NCI-H748 treated with DMSO at 0.1 percent for 48 hours (cell line): ENCODE measurements around the gene GSAP.
"Not testable (repeated sequence)": the region's sequence is repeated elsewhere in the genome, so short reads cannot be mapped to it uniquely, and the experiment has no call there.

Experiments
- DNase-seq: peaks from one replicate; lab custom pipeline; 2025; lab: John Stamatoyannopoulos, UW

GSAP gene

DNA sequence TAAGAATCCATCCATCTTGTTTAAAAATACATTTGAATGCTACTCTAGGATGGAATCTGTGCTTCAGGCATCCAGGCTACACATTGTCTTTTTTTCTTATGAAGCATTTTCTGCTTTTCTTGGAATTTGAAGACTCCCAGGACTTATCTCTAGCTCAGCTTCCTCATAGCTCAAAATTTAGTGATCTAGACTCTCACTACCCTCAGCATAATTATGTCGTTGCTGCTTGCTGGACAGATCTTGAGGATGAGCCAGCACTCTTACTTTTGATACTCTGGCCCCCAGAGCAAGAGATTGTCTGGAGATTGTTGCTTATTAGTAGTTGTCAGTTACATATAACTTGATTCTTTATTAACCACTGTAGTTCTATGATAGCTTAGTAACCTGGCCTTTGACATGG, 133.3 kb downstream of the GSAP start:
- no peak for DNase-seq

DNA sequence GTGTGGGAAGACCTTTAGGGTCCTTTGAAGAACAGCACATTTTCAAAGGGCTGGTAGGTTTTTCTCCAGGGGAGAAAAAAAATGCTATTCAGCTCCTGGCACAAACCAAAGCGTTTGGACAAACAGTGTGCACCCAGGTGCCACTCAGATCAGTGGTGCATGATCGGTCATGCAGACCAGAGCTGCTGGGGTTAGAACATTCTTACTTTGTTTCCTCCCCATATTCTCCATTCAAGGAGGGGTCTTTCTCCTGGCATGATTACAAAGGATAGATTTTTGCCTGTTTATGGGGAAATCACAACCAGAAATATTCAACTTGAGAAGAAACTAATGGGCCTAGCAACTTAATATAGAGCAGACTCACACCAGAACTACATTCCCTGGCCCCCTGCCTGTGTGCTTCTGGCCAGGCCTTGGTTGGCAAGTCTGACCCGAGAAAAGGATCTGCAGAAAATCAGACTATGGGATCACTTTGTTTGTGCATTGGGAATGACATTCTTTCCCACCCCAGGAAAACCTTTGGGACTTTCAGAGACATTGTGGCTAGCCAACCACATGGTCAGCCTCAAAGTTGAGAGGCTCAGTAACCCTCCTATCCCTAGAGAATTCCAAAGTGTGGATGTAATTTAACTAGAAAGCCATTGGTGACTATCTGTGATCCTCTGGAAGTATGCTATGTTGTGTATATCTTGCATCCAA, 134.2 kb downstream of the GSAP start:
- DNase-seq = no peak

DNA sequence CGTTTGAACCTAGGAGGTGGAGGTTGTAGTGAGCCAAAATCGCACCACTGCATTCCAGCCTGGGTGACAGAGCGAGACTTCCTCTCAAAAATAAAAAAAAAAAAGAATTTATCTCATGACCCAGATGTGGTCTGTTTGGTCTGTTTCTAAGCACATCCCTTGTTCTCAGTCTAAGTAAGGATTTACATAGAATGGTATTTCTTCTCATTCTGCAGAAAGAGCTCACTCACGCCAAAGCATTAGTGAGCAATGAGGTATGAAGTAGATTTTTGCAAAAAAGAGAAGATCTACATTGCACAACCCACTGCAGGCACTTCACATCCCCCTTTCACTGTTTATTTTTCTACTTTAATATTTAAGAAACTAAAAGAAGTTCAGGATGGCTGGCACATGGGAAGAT, 140.0 kb downstream of the GSAP start:
- DNase-seq = no peak

DNA sequence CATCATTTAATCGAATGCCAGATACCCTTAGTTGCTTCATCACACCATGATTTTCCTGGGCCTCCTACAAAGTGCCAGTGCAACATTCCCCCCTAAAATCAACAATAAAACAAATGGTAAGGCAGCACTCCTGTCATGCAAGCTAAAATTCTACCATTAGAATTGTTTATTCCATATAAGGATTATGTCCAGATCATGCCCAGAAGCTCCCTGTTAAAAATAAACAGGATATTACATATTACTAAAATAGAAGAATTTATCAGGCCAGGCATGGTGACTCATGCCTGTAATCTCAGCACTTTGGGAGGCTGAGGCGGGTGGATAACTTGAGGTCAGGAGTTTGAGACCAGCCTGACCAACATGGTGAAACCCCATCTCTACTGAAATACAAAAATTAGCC, 140.5 kb downstream of the GSAP start:
- not testable (repeated sequence) for DNase-seq

DNA sequence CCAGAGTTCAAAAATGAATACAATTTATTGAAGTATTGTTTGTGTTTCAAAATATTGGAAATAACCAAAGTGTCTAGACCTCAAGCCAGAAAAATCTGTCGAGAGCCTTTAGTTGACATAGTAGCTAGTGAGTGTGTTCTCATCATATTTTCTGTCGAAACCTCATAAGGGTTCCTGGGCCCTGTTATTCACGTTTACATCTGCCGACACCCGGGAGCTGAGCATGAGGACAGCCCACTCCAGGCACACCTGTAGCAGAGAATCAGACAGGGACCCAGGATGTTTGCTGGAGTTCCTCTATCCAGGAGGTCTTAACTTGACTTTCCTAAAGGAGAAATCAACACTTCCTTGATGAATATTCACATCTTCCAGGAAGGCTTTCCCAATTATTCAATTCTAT, 144.4 kb downstream of the GSAP start:
- DNase-seq = no peak

DNA sequence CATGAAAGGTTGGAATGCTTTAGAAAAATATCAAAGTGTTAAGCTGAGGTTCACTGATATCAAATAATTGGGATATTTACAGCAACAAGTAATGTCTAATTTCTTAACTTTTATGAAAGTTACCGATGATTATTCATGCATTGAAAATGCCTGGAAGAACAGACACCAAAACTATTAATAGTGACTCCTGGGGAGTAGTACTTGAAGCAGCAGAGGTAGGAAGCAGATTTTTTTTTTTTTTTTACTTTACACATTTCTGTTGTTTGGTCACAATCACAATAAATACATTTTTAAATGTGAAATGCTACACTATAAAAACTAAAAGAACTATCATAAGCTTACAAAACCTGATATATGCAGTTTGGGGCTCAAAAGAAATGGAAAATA, 146.1 kb downstream of the GSAP start:
- DNase-seq = no peak

DNA sequence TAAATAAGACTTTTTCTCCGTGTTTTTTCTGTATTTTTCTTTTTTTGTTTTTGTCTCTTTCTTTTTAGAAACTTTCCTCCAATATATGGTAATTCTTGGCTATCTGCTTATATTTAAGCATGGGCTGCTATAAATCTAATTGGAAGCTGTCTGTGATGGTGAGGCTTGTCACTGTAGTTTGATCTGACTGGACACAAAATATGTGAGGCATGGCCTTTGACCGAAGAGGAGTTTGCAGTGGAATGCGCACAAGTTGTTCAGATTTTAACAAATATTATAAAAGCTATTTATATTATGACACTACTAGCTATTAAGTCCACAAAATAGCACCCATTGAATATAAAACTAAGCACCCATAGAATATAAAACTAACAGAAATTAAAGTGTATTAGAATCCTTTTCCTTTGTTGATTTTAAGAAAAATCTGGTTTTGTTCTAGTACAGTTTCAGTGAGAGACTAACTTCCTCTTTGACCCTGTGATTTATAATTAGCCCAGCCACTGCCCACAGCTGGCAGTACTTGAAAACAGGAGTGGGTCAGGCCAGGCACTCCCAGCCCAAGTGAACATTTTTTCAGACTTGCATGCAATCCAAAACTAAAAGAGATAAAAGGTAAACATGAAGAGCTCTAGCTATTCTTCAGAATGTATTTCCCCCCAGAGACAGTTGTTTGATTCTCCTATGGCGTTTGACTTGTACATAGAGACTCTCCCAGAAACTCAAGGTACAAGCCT, 146.6 kb downstream of the GSAP start:
- DNase-seq = no peak

DNA sequence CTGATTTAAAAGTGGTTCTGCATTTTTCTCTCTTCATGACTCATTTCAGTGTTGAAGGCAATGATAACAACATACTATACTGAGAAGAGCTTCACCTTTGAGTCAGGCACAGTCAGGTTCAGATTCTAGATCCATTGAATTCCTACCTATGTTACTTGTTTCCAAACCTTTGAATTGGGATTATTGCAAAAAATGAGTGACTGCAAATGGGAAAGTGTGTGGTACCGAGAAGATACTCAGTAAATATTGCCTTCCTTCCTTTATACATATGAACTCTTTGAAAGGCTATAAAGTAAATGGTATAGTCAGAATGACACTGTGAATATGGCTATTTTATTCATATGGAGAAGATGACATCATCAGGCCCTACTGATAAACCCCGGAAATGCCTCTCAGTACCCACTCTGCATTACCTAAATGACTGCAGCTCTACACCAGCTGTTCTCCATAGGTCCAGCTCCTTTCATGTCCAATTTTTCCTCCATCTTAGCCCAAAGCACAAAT, 149.8 kb downstream of the GSAP start:
- DNase-seq = no peak

DNA sequence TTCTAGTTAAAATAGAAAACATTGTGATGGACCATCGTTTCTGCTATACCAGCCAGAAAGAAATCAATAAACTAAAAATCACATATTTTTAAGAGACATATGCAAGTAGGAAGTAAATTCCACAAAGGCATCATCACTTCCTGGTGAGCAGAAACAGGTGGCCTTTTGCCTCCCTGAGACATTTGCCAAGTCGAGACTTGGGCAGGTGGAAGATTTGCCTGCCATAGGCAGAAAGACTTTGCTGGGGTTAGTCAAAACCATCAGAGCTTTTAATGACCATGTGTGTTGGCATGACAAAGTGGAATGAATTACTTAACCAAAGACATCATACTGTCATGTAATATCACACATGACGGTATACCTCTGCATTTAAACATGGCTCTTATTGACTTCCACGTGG, 150.5 kb downstream of the GSAP start:
- DNase-seq = no peak

DNA sequence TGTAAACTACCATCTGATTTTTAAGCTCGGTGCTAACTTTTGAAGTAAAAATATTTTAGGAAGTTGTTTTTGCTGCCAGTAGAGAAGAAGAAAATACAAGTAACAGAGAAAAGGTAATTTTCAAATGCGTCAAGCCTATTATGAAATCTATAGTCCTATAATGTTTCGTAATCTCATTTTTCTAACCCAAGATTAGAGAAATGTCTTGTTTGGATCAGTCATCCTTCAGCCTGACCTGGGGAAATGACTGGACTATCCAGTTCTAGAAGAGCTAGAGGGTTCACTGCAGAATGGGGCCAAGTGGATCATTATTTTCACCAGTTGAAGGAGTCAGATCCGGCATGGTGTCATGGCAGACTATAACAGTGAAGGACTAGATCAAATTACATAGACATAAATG, 153.8 kb downstream of the GSAP start:
- DNase-seq = no peak
